GM12864 (cell line): ENCODE results near the gene TMX3.
A peak's percentile ranks its signal among the peaks of the same experiment; 100 is the strongest.

ENCODE experiments used
- DNase-seq: peaks from one replicate; pipeline ENCODE4 v3.0.0-alpha.2; 2011; ENCODE audit warnings: low read depth
- H3K4me3 ChIP-seq: 2 replicates; pipeline ENCODE4 v1.5.1; 2011; ENCODE audit warnings: mild to moderate bottlenecking, low read depth, low read length, control low read depth
- CTCF ChIP-seq: IDR thresholded peaks from 2 replicates; pipeline ENCODE4 v1.5.1; 2011; ENCODE audit warnings: low read depth, mild to moderate bottlenecking, moderate library complexity, low read length, control low read depth, inconsistent platforms; ENCODE audit errors: missing control alignments

The TMX3 gene

GRCh38 chr18:68699043-68699442, 15.9 kb downstream of the TMX3 start:
- DNase-seq: no peak
- TF ChIP-seq CTCF: no peak

GRCh38 chr18:68696937-68697336, 18.0 kb downstream of the TMX3 start:
- TF ChIP-seq CTCF: no peak
- no peak for DNase-seq
- H3K4me3 ChIP-seq: no peak overlapping the region

More at GRCh38 chr18:68699043-68699442, 15.9 kb downstream of the TMX3 start:
- H3K4me3 ChIP-seq: no peak overlapping the region

- no peak overlapping the region for H3K4me3 ChIP-seq
- TF ChIP-seq CTCF: no peak
- no peak for DNase-seq
Measured at GRCh38 chr18:68694316-68694715, 20.6 kb downstream of the TMX3 start.

GRCh38 chr18:68693091-68693815, 21.7 kb downstream of the TMX3 start:
- H3K4me3 ChIP-seq: no peak overlapping the region
- no peak for TF ChIP-seq CTCF
- no peak for DNase-seq

GRCh38 chr18:68679528-68679927, 35.4 kb downstream of the TMX3 start:
- H3K4me3 ChIP-seq: no peak overlapping the region
- no peak for DNase-seq
- TF ChIP-seq CTCF: no peak

- peak; percentile 46 for TF ChIP-seq CTCF
- H3K4me3 ChIP-seq: no peak overlapping the region
- DNase-seq: peak; percentile 31
Measured at GRCh38 chr18:68676913-68677312, 38.0 kb downstream of the TMX3 start.

GRCh38 chr18:68667121-68667520, 47.8 kb downstream of the TMX3 start:
- no peak for TF ChIP-seq CTCF
- DNase-seq: no peak
- H3K4me3 ChIP-seq: no peak overlapping the region
